ENCODE measurements around the gene CHCHD3. TPM values are rescaled to one million over a fixed set of nuclear protein-coding genes. Genes with fewer than 3 reads are reported as not detected.

Gene CHCHD3
- total RNA-seq, 1 experiment from 2014 or later: 149 TPM

- no peak for TF ChIP-seq CTCF (conservative IDR thresholded peaks at IDR 0.05; ENCODE audit: low read depth, low read length)
- TF ChIP-seq EZH2 (IDR thresholded peaks at IDR 0.05; ENCODE audit: low read length, unreplicated experiment): no peak
- TF ChIP-seq EZH2phosphoT487 (IDR thresholded peaks at IDR 0.05; ENCODE audit: borderline replicate concordance, low read length): no peak
- BruUV-seq (replicated peaks): TSS peak; percentile 15
- Histone ChIP-seq H3F3A (ENCODE audit: low read length, unreplicated experiment) (no peaks in the 10 kb centered on the region), H3K4me3 (ENCODE audit: low read length) (no peak overlapping the region), H4K20me1 (ENCODE audit: low read length) (no peaks in the 10 kb centered on the region), H3K36me3 (ENCODE audit: low read depth, low read length) (no peaks in the 10 kb centered on the region; the same call in 1 of the 2 replicates), H3K27ac (ENCODE audit: low read length) (no peak overlapping the region), H3K9me2 (replicated peaks; ENCODE audit: low read length) (no peaks in the 10 kb centered on the region), H3K27me3 (ENCODE audit: low read length) (no peaks in the 10 kb centered on the region), H3K4me2 (ENCODE audit: low read length) (no peak overlapping the region), H3K9me3 (ENCODE audit: low read length) (no peaks in the 10 kb centered on the region), H3K4me1 (ENCODE audit: insufficient read depth, low read length) (no peaks in the 10 kb centered on the region), H3K79me2 (ENCODE audit: low read length) (no peaks in the 10 kb centered on the region), H2AFZ (ENCODE audit: low read length) (no peak overlapping the region), H3K9ac (ENCODE audit: low read length) (no peak overlapping the region)
- ChIA-PET POLR2A (ENCODE audit: unreplicated experiment) (no interaction called here), CTCF (interaction anchor here (0.6 kb wide), 1 partner anchor 311 kb away, joined by 5 read pairs; no protein-coding TSS in a partner anchor)
- no peak for DNase-seq
- ATAC-seq: no peak
- intact Hi-C loops (cut with micrococcal nuclease): no loop called here
These were observed 58.4 kb downstream of the CHCHD3 start for GRCh38 chr7:133023370-133024071.

GRCh38 chr7:133022661-133023060, 59.2 kb downstream of the CHCHD3 start:
- H3K9me3 ChIP-seq (ENCODE audit: low read length): no peaks in the 10 kb centered on the region
- no peaks in the 10 kb centered on the region; the same call in 1 of the 2 replicates for H3K36me3 ChIP-seq (ENCODE audit: low read depth, low read length)
- no peak overlapping the region for H2AFZ ChIP-seq (ENCODE audit: low read length)
- ATAC-seq: no peak
- BruUV-seq (replicated peaks): no TSS peak
- no peaks in the 10 kb centered on the region for H3K4me1 ChIP-seq (ENCODE audit: insufficient read depth, low read length)
- no peaks in the 10 kb centered on the region for H3K79me2 ChIP-seq (ENCODE audit: low read length)
- H3F3A ChIP-seq (ENCODE audit: low read length, unreplicated experiment): no peaks in the 10 kb centered on the region
- H3K9me2 ChIP-seq (replicated peaks; ENCODE audit: low read length): no peaks in the 10 kb centered on the region
- no peak overlapping the region for H3K9ac ChIP-seq (ENCODE audit: low read length)
- ChIA-PET POLR2A (ENCODE audit: unreplicated experiment) (no interaction called here), CTCF (no interaction called here)
- H4K20me1 ChIP-seq (ENCODE audit: low read length): no peaks in the 10 kb centered on the region
- H3K27me3 ChIP-seq (ENCODE audit: low read length): no peaks in the 10 kb centered on the region
- H3K4me2 ChIP-seq (ENCODE audit: low read length): no peak overlapping the region
- intact Hi-C loops (cut with micrococcal nuclease): no loop called here
- no peak for DNase-seq
- no peak overlapping the region for H3K4me3 ChIP-seq (ENCODE audit: low read length)
- H3K27ac ChIP-seq (ENCODE audit: low read length): no peak overlapping the region
- TF ChIP-seq EZH2 (IDR thresholded peaks at IDR 0.05; ENCODE audit: low read length, unreplicated experiment) (no peak), EZH2phosphoT487 (IDR thresholded peaks at IDR 0.05; ENCODE audit: borderline replicate concordance, low read length) (no peak), CTCF (conservative IDR thresholded peaks at IDR 0.05; ENCODE audit: low read depth, low read length) (no peak)

- H4K20me1 ChIP-seq (ENCODE audit: low read length): no peaks in the 10 kb centered on the region
- H3K4me1 ChIP-seq (ENCODE audit: insufficient read depth, low read length): no peaks in the 10 kb centered on the region
- H3K27me3 ChIP-seq (ENCODE audit: low read length): no peaks in the 10 kb centered on the region
- TF ChIP-seq CTCF (conservative IDR thresholded peaks at IDR 0.05; ENCODE audit: low read depth, low read length) (no peak), EZH2phosphoT487 (IDR thresholded peaks at IDR 0.05; ENCODE audit: borderline replicate concordance, low read length) (no peak), EZH2 (IDR thresholded peaks at IDR 0.05; ENCODE audit: low read length, unreplicated experiment) (no peak)
- no peaks in the 10 kb centered on the region for H3F3A ChIP-seq (ENCODE audit: low read length, unreplicated experiment)
- no peak overlapping the region for H3K4me2 ChIP-seq (ENCODE audit: low read length)
- ATAC-seq (no peak), DNase-seq (no peak)
- intact Hi-C loops (cut with micrococcal nuclease): no loop called here
- no peaks in the 10 kb centered on the region for H3K9me3 ChIP-seq (ENCODE audit: low read length)
- CTCF ChIA-PET: interaction anchor here (0.7 kb wide), 1 partner anchor 72 kb away, joined by 3 read pairs; no protein-coding TSS in a partner anchor
- no peaks in the 10 kb centered on the region for H3K9me2 ChIP-seq (replicated peaks; ENCODE audit: low read length)
- BruUV-seq (replicated peaks): no TSS peak
- POLR2A ChIA-PET (ENCODE audit: unreplicated experiment): no interaction called here
- H3K9ac ChIP-seq (ENCODE audit: low read length): no peak overlapping the region
- H3K27ac ChIP-seq (ENCODE audit: low read length): no peak overlapping the region
- no peak overlapping the region for H2AFZ ChIP-seq (ENCODE audit: low read length)
- H3K4me3 ChIP-seq (ENCODE audit: low read length): no peak overlapping the region
- H3K36me3 ChIP-seq (ENCODE audit: low read depth, low read length): no peaks in the 10 kb centered on the region; the same call in 1 of the 2 replicates
- 0 out of 2 replicates have a peak, but pooled peaks cover 10% of the 10 kb centered on the region for H3K79me2 ChIP-seq (ENCODE audit: low read length)
These were observed 60.7 kb downstream of the CHCHD3 start for GRCh38 chr7:133021196-133021595.
